HG02970 (cell line): ENCODE measurements around the gene PLEKHO1.
"Not testable (repeated sequence)": the region's sequence is repeated elsewhere in the genome, so short reads cannot be mapped to it uniquely, and the experiment has no call there.

ENCODE experiments used
- ATAC-seq: cut with Tn5 transposase; IDR thresholded peaks from one replicate; pipeline ENCODE4 v1.9.1; 2021; ENCODE audit warnings: mild to moderate bottlenecking, moderate library complexity, moderate number of reproducible peaks; ENCODE audit not compliant: unreplicated experiment, low FRiP score

PLEKHO1 gene

DNA sequence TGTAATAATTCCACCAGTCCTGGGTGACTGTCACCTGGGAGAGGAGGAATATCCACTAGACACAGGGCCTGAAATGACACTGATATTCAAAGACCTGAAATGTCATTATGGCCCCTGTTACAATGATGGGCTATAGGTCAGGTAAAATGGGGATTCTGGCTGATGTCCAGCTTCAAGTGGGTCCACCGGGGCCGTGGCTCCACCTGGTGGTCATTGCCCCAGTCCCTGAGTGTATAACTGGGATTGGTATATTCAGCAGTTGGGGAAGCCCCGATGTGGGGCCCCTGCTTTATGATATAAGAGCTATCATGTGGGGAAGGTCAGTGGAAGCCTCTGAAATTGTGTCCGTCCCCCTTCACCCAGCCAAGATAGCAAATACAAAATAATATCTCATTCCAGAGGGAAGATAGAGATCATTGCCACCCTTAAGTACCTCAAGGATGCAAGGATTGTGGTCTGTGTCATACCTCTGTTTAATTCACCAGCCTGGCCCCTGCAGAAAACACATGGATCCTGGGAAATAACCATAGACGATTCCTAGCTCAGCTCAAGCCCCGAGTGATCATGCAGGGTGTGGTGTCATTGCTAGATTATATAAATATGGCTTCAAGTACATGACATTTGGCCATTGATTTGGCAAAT lies 19.4 kb downstream of the PLEKHO1 start:
- ATAC-seq: no peak

DNA sequence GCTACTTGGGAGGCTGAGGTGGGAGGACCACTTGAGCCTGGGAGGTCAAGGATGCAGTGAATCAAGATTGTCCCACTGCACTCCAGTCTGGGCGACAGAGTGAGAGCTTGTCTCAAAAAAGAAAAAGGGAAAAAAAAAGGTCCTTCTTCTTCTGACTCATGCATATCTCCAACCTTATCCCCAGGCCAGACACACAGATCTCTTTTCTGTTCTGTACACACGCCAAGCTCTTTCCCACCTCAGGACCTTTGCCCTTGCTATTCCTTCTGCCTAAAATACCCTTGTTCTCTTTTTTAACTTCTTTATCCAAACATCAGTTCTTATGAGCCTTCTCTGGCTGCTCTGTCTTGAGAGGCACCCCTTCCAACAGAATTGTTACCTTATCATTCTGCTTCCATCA lies 22.1 kb downstream of the PLEKHO1 start:
- ATAC-seq: no peak

- ATAC-seq: no peak
Observed at GRCh38 chr1:150173141-150173585, 23.4 kb downstream of the PLEKHO1 start.

DNA sequence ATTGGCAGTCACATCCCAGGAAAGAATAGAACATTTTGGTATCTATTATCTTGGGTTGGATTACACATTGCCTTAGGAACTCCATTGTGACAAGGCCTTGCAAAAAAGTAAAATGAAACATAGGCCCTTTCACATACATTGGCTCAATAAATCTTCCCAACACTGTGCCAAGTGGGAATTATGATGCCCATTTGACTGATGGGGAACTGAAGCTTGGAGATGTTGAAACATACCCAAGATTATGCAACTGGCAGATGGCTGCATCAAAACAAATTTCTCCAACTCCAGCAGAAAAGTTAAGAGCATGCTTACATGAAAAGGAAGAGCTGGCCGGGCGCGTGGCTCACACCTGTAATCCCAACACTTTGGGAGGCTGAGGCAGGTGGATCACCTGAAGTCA lies 26.9 kb downstream of the PLEKHO1 start:
- no peak for ATAC-seq

- ATAC-seq: no peak
Observed at GRCh38 chr1:150178548-150178947, 28.8 kb downstream of the PLEKHO1 start.

- ATAC-seq: no peak
Observed at GRCh38 chr1:150179867-150180266, 30.2 kb downstream of the PLEKHO1 start.

GRCh38 chr1:150180474-150180873 lies 30.8 kb downstream of the PLEKHO1 start:
- ATAC-seq: no peak

DNA sequence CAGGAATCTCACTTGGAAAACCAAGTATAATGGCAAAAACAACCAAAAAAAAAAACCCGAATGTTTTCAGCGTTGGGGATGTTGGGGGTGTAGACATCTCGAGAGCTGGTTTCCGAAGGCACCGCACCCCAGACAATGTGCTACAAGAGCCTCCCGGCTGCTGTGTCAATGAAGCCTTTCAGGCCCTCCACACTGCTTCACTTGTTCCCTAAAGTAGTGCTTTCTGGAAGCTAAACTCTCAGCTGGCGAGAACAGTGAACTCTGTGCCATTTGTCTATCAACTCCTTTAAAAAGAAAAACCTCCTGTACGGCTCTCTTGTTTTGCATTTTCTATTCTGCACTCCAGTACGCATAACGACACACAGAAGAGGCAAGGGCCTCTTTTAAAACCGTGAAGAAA lies 32.5 kb downstream of the PLEKHO1 start:
- no peak for ATAC-seq

- ATAC-seq: no peak
Observed at GRCh38 chr1:150183061-150183460, 33.3 kb downstream of the PLEKHO1 start.

DNA sequence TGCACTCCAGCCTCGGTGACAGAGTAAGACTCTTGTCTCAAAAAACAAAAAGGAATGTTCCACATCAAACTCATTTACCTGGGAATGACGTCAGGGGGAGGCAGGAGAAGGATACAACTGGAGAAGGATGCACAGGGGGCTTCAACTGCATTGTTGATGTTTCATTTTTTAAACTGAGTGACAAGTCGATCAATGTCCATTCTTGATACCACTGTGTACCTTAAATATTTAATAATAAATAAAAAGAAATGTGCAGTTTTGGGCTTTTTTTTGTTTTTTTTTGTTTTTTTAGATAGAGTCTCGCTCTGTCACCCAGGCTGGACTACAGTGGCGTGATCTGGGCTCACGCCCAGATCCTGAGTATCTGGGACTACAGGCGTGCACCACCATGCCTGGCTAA lies 35.8 kb downstream of the PLEKHO1 start:
- no peak for ATAC-seq

DNA sequence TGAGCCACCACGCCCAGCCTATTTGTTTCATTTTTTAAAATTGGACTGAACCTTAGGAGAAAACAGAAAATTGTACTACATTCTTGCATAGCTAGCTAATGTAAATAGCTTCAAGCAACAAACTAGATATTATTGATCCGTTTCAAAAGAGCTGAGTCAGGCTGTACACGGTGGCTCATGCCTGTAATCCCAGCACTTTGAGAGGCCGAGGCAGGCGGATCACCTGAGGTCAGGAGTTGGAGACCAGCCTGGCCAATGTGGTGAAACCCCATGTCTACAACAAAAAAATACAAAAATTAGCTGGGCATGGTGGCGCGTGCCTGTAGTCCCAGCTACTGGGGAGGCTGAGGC lies 36.7 kb downstream of the PLEKHO1 start:
- ATAC-seq: not testable (repeated sequence)

DNA sequence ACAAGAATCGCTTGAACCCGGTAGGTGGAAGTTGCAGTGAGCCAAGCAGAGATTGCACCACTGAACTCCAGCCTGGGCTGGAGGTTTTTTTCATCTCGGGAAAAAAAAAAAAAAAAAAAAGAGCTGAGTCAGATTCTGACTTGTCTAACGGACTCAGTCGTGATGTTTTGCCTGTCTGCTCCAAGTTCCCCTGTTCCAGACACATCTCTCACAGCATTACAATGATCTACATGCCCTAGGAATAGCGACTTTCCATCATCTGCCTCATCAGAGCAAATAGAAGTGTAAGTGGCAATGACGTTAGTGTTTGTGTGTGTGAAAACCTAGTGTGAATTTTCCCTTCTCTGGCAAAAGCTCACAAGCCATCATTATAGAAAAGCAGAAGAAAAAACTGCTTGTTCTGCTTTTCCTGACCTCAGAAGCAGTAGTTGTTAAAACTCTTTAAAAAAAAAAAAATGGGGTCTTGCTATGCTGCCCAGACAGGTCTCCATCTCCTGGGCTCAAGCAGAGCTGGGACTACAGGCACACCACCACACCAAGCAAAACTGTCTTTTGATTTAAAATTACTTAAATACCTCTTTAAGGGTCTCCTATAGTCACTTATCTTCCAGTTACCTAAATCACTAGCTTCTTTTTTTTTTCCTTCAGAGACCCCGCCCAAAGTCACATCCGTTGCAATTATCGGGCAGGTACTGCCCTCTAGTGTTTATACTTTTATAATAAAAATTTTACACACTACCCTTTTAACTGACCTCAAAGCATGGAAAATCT lies 37.3 kb downstream of the PLEKHO1 start:
- no peak for ATAC-seq

DNA sequence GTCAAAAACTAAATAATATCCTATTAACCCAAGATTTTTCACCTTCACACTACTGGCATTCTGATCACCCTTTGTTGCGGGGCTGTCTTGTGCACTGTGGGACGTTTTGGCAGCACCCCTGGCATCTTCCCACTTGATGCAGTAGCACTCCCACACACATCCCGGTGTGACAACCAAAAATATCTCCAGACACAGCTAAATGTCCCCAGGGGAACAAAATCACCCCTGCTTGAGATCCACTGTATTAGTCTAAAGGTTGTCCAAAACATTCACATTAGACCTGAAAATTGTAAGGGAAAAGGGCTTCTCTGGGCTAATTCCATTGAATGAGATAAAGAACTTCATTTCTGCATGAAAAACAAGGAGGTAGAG lies 37.8 kb downstream of the PLEKHO1 start:
- ATAC-seq: no peak

GRCh38 chr1:150192012-150192411 lies 42.3 kb downstream of the PLEKHO1 start:
- ATAC-seq: no peak

GRCh38 chr1:150194381-150195031 lies 44.8 kb downstream of the PLEKHO1 start:
- no peak for ATAC-seq

- no peak for ATAC-seq
Observed at GRCh38 chr1:150196417-150196816, 46.7 kb downstream of the PLEKHO1 start.

DNA sequence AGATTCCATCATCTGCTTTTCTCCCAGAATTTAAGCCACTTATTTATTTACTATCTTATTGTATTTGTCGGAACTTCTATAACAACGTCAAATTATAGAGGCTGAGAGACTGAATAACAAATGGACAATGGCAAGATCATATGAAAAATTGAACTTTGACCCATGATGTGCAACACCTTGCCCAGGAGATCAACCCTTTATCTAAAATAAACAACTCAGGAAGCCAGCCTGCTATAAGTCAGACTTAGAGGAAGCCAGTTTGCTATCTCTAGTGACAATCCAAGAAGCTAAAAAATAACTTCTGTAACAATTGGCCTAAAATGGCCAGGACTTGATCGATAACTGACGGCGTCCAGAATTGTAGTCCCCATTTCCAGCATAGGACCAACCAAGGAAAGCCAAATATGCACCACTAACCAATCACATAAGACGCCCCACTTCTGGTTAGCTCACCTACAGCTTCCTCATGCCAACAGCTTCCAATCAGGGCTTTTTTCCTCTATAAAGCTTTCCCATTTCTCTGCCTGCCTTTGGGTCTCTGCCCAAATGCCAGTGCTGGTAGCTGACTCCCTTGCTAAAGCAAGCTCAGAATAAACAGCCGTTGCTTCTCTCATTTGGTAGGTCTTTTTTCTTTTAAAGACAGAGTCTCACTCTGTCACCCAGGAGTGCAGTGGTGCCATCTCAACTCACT lies 57.7 kb downstream of the PLEKHO1 start:
- no peak for ATAC-seq

DNA sequence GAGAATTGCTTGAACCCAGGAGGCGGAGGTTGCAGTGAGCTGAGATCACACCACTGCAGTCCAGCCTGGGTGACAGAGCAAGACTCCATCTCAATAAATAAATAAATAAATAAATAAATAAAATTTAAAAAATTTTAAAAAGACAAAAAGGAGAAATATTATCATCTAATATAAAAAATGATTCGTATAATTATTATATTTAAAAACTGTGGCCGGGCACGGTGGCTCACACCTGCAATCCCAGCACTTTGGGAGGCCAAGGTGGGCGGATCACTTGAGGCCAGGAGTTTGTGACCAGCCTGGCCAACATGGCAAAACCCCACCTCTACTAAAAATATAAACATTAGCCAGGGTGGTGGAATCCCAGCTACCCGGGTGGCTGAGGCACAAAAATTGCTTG lies 58.7 kb downstream of the PLEKHO1 start:
- ATAC-seq: not testable (repeated sequence)
